ENCODE results near the gene TREH. TPM values are rescaled to one million over a fixed set of nuclear protein-coding genes. Genes with fewer than 3 reads are reported as not detected.
"Not testable (repeated sequence)": the region's sequence is repeated elsewhere in the genome, so short reads cannot be mapped to it uniquely, and the experiment has no call there.

TREH gene, protein sequence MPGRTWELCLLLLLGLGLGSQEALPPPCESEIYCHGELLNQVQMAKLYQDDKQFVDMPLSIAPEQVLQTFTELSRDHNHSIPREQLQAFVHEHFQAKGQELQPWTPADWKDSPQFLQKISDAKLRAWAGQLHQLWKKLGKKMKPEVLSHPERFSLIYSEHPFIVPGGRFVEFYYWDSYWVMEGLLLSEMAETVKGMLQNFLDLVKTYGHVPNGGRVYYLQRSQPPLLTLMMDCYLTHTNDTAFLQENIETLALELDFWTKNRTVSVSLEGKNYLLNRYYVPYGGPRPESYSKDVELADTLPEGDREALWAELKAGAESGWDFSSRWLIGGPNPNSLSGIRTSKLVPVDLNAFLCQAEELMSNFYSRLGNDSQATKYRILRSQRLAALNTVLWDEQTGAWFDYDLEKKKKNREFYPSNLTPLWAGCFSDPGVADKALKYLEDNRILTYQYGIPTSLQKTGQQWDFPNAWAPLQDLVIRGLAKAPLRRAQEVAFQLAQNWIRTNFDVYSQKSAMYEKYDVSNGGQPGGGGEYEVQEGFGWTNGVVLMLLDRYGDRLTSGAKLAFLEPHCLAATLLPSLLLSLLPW
- total RNA-seq: not detected

DNA sequence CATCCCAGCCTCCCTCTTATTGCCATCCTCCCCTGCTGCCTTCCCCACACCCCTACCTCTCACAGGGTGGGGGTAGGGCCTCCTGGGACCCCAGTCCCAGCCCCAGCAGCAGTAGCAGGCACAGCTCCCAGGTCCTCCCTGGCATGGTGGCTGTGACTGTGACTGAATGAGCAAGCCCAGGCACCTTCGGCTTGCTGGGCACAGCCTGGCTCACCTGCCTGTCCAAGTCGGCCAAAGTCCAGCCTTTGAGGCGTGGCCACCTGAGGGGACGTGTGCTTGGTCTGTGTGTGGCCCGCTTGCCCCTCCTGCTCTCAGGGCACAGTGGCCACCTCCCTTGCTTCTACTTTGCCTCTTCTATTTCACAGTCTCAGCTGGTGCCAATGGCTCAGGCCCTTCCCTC, at the start of gene TREH:
Gene TREH (minus strand): TSS at position 168 of the 400 bp plus-strand sequence. CDS start 23 bp downstream, at position 145.
- DNase-seq: no peak

DNA sequence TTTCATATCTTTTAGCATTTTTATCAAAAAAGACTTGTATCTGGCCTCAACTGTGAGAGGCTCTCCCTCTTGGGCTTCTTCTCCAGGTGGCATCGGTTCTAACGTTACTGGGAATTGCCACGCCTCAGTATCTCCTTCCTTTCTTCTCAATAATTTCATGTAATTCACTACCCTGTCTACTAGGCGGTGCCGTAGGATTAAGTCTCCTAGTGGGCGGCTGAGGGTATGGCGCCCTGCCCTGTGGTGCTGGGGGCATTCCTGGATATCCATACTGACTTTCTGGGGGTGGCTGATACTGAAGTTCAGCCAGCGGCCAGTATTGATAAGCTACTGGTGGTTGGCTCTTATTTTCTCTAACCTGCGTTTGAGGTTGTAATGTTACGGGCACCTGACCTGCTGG, 48.7 kb upstream of the TREH start:
- DNase-seq: not testable (repeated sequence)

DNA sequence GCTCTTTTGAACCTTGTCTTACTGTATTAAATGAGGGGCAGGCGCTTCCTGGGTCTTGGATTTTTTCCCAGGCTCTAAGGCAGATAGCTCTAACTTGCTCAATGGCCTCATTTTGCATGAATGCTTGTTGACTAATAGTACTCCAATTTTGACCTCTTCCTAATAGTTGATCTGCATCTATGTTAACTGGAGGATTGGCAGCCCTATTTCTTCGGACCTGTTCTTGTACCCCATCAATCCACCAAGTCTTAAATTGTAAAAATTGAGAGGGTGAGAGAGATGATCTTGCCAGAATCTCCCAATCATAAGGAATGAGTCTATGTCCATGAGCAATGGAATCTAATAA, 48.2 kb upstream of the TREH start:
- not testable (repeated sequence) for DNase-seq

DNA sequence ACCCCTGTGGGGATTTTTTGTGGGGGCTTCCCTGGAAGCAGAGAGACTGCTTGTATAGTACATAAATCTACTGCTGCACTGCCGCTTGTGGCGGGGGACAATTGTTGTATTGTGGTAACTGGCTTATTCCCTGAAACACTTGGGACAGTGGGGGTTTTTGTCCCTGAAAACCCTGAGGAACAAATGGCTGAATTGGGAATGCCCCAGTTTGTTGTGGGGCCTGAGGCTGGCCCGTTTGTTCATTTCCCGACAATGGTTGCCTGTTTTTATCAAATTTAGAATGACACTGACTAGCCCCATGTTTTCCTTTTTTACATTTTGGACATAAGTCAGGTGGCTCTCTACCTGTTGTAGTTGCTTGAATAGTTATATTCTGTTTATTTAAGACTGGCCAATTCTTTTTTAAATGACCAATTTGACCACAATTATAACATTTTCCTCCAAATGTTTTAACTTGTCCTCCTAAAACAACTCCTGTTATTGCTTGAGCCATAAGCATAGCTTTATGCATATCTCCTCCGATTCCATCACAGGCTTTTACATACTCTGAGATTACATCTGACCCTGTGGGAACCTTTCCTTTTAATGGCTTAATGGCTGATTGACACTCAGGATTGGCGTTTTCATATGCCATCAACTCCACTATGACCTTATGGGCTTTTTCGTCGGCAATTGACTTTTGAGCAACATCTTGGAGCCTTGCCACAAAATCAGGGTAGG, 47.7 kb upstream of the TREH start:
- not testable (repeated sequence) for DNase-seq

DNA sequence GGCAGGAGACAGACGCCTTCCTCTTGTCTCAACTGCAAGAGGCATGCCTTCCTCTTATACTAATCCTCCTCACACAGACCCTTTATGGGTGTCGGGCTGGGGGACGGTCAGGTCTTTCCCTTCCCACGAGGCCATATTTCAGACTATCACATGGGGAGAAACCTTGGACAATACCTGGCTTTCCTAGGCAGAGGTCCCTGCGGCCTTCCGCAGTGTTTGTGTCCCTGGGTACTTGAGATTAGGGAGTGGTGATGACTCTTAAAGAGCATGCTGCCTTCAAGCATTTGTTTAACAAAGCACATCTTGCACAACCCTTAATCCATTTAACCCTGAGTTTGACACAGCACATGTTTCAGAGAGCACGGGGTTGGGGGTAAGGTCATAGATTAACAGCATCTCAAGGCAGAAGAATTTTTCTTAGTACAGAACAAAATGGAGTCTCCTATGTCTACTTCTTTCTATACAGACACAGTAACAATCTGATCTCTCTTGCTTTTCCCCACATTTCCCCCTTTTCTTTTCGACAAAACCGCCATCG, 42.1 kb upstream of the TREH start:
- not testable (repeated sequence) for DNase-seq

DNA sequence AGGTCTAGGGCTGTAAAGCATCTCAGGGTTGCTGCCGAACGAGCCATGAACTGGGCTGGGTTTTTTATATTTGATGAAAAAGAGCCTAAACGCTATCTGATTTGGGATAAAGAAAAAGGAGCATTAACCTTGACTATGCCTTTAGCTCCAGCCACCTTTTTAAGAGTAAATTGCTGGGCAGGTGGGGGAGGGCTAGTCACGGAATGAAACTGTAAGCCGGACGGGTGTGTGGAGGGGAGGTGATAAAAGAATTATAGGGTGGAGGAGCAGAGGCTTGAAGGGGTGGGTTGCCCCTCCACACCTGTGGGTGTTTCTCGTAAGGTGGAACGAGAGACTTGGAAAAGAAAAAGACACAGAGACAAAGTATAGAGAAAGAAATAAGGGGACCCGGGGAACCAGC, 41.3 kb upstream of the TREH start:
- DNase-seq: not testable (repeated sequence)

DNA sequence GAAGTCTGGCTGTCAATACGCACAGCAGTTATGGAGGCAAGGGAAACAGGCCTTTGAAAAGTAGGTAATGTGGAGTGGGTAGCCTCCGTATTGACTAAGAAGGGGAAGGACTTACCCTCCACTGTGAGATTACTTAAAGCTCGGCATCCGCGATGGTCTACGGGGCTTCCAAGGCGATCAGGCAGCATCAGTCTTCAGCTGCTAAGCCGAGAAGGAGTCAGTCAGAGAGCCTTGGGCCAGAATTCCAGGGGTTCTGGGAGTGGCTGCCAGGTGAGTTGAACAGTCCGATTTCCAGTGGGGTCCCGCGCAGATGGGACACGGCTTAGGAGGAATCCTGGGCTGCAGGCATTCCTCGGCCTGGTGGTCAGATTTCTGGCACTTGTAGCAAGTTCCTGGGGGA, 40.6 kb upstream of the TREH start:
- DNase-seq: not testable (repeated sequence)

DNA sequence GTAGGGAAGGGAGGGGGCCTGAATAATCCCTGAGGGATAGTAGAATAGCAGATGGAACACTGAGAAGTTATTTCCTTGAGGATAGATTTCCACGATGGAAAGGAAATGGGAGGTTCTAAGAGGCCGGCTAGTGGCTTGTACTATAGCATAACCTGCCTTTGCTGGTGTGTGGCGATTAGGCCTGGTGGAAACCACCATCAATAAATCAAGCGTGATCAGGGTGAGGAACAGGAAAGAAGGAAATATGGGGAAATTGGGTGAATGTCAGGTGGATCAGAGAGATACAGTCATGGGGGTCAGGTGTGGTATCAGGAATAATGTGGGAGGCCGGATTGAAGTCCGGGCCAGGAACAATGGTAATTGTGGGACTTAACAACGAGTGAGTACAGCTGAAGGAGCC, 39.1 kb upstream of the TREH start:
- not testable (repeated sequence) for DNase-seq

DNA sequence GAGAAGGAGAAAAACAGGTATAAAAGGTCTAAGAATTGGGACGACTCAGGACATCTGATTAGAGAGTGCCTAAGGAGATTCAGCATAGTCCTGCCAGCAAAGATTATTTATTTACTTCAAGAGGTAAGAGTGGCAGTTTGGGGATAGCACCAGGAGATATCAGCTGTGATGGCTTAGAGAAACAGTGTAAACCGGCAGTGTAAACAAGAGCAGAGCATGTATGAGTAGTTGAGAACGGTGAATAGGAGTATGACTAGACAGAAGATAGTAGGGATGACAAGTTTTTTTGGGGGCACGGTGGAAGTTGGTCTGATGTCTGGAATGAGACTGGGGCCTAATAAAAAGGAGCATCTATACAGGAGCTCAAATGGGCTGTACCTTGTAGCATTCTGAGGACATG, 38.3 kb upstream of the TREH start:
- not testable (repeated sequence) for DNase-seq

DNA sequence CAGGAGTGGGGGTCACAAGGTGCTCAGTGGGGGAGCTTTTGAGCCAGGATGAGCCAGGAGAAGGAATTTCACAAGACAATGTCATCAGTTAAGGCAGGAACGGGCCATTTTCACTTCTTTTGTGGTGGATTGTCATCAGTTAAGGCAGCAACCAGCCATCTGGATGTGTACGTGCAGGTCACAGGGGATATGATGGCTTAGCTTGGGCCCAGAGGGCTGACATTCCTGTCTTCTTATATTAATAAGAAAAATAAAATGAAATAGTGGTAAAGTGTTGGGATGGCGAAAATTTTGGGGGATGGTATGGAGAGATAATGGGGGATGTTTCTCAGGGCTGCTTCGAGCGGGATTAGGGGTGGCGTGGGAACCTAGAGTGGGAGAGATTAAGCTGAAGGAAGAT, 37.8 kb upstream of the TREH start:
- not testable (repeated sequence) for DNase-seq

DNA sequence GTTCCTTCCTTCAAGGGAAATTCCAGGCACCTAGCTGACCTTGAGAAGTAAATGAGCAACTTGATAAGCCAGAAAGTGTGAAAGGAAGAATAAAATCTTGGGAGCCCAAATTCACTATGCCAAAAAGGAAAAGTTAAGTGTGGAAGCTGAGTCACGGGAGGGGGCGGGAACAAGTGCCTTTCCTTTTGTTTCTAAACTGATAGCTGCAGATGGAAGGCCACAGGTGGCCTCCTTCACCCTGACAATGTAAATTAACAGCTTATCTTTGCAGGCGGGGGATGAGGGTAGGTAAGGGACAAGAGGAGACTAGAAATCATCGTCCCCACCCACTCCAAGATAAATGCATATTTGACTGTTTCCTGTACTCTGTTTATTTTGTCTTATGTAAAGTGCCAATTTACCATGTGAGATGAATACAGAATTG, 36.4 kb upstream of the TREH start:
- DNase-seq: no peak

DNA sequence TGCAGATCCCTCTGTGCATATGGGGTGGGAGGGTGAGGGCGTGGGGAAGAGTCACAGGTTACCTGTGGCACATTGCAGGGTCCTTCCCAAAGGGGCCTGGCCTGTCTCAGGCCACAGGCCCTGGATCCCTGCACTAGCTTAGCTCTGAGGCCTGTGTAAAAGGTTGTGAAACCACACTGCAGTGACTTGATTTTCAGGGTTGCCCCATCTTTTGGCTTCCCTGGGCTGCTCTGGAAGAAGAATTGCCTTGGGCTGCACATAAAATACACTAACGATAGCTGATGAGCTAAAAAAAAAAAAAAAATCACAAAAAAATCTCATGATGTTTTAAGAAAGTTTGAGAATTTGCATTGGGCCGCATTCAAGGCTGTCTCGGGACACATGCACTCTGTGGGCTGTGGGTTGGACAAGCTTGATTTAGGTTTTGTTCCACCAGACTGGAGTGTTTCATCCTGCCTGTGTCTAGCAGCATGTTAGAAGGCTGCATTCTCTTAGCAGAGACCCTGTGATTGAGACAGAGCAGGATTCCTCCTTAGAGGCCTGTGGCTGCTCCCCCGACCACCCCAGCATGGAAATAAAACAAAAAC, 35.9 kb upstream of the TREH start:
- DNase-seq: no peak

DNA sequence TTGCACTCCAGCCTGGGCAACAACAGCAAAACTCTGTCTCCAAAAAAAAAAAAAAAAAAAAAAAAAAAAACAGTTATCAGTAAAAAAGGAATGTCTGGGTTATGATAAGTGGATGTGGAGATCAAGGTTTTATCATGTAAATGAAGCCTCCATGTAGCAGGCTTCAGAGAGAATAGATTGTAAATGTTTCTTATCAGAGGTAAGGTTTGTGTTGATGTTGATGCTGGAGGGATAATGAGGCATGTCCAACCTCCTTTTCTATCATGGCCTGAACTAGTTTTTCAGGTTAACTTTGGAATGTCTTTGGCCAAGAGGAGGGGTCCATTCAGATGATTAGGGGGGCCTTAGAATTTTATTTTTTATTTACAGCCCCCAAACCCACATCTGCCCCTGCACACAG, 35.4 kb upstream of the TREH start:
- no peak for DNase-seq

DNA sequence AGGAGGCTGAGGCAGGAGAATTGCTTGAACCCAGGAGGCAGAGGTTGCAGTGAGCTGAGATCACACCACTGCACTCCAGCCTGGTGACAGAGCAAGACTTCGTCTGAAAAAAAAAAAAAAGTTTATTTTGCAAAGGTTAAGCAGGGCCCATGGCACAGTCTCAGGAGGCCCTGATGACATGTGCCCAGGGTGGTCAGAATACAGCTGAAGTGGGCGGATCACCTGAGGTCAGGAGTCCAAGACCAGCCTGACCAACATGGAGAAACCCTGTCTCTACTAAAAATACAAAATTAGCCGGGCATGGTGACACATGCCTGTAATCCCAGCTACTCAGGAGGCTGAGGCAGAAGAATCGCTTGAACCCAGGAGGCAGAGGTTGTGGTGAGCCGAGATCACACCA, 35.0 kb upstream of the TREH start:
- not testable (repeated sequence) for DNase-seq

DNA sequence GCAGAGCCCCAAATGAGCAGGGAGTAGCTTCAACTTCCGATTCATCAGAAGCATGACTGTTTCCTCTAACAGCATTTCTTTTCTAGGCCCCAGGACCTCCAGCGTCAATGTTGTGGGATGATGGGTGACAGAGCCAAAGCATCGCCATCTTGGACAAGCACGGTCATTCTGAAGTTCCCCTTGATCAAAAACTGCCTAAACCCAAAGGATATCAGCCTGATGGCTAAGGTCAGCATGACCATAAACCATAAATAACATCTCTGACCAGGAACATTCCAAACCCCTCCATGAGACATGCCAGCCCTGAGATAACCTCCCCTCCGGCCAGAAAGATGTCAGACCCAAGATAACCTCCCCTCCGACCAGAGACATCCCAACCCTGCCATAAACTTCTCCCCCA, 28.8 kb upstream of the TREH start:
- no peak for DNase-seq

DNA sequence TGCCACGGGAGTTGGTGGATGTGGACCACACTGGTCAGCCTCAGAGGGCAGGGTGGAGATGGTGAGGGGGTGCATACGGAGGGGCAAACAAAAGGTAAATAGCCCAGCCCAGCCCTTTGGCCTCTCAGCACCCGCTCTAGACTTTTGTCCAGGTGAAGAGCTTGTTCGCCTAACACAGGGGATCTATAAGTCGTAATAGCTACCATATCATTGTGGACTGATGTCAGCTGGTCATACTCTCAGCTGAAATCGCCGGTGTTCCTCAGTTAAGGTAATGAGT, 27.0 kb upstream of the TREH start:
- DNase-seq: no peak

DNA sequence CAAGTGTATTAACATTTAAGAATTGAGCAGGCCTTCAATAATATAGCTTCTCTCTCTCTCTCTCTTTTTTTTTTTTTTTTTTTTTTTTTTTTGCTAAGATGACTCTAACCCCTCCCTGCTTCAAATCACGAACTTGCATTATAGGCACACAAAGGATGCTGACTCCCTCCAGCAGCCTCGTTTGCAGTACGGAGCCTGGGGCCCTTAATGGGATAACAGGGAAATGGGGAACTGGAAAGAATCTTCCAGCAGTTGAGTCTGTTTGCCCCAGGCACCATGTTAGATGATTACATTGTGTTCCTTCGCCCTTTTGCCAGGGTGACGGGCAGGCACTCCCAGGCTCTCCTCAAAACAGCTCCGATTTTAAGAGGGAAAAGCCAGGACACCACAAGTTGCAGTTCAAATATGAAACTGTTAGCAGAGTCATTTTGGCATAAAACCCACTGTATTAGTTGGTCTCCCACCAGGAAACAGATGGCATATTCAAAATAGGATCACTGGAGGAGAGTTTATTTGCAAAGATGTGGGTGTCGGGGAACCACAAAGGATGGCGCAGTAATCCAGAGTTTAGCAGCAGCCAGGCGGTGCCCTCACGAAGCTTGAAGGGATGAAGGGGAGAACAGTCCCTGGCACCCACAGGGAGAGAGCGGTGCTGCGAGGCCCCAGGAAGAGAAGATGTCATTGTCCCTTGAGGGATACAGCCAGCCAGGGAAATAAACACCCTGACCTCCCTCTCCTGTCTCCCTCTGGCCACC, 26.5 kb upstream of the TREH start:
- DNase-seq: peak; percentile 35

DNA sequence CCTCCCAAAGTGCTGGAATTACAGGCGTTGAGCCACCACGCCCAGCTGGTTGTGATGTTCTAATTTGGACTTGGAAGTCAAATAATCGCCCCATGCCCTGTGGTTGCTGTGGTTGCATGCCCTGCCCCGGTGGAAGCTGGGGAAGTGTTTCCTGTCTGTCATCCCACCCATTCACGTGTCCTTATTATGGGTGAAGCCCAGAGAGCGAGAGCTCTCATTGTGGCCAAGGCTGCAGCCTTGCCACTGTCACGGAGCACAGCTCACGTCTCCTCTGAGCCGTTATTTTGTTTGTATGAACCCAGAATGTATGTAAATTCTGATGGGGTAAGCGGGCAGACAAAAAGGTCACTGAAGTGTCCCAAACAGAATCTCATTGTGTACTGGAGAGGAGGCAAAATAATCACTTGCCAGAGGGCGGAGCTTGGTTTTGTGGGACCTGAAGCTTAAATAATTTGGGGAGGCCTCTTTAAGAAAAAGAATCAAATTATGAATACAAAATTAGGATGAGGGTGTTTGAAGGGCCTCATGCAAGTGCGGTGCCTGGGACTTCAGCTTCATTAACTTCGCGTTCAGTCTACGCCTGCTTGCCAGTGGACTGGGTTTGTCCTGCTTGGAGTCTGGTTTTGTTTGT, 25.8 kb upstream of the TREH start:
- DNase-seq: no peak

DNA sequence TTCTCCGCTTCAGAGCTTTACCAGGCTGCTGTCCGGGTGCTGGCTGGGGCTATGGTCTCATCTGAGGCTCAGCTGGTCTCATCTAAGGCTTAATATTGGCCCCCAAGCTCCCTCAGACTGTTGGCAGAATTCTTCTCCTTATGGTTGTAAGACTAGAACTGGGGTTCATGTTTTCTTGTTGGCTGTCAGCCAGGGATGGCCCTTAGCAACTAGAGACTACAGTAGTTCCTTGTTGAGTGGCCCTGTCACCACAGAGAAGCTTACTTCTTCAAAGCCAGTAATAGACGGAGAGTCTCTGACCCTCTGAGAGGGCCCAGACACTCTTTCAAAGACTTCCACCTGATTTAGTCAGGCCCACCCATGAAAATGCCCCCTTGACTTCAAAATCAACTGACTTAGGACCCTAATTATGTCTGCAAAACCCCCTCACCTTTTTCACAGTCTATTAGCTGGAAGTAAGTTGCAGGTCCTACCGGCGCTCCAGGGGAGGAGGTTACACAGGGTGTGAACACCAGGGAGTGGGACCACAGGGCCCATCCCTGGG, 24.2 kb upstream of the TREH start:
- peak; percentile 35 for DNase-seq

DNA sequence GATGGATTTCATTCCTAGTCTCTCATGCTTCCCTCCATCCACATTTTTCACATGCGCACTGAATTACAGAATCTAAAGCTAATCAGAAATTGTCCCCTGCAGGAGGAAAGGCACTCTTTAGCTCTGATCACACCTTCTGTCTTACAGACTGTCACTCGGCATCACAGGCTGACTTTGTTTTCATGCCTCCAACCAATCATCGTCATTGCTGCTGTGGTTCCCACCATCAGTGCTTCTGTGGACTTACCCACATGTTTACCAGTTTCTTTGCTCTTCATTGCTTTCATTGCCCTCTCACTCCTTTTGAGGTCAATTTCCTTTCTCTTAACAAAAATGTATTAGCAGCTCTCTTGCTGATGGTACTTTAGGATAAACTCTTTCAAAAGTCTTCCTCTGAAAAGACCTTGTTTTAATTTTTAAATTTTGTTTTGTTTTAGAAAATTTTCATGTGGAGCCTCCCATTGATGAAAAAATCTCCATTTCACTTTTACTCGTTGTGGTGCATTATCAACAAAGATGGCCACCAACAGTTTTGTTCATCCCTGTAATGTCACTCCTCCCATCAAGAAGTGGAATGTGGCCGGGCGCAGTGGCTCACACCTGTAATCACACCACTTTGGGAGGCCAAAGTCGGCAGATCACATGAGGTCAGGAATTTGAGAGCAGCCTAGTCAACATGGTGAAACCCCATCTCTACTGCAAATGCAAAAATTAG, 20.2 kb upstream of the TREH start:
- no peak for DNase-seq

DNA sequence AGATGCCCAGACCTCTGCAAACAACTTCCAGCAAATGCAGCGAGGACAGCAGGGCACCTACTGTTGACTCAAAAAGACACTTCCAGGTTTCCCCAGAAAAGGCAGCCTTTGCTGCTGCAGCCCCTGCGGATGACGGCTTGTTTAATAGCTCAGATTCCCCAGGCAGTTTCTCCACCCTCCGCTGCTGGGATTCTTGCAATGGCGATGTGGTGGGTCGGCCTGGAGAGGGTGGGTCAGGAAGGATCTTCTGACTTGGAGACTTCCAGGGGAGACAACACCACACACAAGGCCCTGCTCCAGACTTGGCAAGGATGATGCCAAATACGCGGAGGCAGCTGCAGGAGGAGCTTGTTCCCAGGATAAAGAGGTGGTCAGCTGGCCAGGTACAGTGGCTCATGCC, 17.9 kb upstream of the TREH start:
- DNase-seq: no peak
